NCI-H510A treated with DMSO at 0.1 percent for 48 hours (cell line): ENCODE data around the gene ANKMY1.
"Not testable (repeated sequence)": the region's sequence is repeated elsewhere in the genome, so short reads cannot be mapped to it uniquely, and the experiment has no call there.

Source experiments
- DNase-seq: peaks from one replicate; lab custom pipeline; 2025; lab: John Stamatoyannopoulos, UW

Gene ANKMY1

GRCh38 chr2:240568678-240569522 is 11.1 kb upstream of the ANKMY1 start:
- peak; percentile 49 for DNase-seq

- DNase-seq: peak; percentile 42
Observed at GRCh38 chr2:240567872-240568677, 10.3 kb upstream of the ANKMY1 start, which contains the start of gene RNPEPL1. Gene RNPEPL1, plus strand, starts transcription at chr2:240568484. Its CDS starts 103 bp downstream, at chr2:240568587.

DNA sequence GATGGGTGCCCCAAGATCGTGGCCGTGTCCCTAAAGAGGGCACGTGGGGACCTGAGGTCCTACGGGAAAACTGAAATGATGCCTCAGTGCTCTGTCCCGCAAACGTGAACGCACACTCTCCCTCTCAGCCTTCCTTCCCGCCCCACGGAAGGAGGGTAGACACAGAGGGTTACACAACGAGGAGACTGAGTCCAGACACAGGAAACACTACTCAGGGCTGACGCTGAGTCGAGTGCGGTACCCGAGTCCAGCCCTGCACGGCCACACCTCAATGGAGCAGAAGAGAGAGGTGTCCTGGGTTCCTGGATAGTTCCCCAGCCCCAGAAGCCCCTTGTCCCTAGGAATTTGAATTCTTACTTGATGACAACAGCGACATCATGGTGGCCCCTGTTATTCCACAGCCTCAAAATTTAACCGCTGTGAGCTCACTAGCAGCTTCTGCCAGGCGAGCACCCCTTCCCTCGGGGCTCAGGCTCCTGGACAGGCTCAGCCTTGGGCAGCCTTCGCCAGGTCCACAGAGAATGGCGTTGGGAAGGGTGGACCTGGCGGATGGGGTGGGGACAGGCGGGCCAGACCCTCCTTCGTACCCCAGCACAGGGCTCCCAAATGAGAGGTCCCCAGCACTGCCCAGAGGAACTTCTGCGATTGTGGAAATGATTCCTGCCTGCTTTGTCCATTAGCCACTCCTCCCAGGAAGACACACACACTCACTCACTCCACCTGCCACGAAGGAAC is 9.5 kb upstream of the ANKMY1 start:
- DNase-seq: no peak

DNA sequence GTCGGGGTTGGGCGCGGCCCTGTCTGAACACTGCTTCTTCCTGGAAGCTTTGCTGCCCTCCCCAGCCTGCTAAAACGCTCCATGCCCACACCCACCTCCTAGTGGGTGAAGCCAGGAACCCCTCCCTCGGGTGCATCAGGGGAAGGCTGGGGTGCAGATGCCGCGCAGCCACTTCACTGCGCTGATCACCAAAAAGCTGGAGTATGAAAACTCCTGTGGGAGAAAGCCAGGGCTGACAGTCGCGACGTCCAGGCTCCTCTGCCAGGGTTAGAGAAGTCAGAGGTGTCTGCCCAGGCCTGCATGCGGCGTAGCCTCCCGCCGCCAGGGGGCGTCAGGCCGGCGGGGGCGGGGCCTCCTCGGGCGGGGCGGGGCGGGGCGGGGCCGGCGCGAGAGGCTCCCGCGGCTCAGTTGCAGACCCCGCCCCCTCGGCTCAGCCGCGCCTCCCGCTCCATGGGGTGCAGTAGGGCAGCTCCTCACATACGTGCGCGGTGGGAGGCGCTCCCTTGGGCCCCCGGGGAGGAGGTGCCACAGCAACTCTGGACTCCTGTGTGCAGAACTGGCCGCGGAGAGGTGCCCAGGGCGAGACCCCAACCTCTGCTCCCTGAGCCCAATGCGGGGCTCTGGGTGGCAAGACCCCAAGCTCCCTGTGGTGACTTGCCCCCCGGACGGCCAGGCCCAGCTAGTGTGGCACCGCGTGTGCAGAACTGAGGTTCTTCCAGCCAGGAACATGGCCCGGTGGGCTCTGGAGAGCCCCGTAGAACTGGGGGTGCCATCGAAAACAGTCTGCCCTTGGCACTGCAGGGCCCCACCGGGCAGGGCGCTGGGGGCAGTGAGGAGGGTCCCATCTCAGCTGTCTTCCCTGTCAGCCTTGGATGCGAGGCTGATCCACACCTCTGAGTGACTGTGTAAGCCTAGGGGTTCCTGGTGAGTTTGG is 8.7 kb upstream of the ANKMY1 start:
- peak; percentile 83 for DNase-seq

GRCh38 chr2:240565333-240566202 is 7.8 kb upstream of the ANKMY1 start:
- no peak for DNase-seq

DNA sequence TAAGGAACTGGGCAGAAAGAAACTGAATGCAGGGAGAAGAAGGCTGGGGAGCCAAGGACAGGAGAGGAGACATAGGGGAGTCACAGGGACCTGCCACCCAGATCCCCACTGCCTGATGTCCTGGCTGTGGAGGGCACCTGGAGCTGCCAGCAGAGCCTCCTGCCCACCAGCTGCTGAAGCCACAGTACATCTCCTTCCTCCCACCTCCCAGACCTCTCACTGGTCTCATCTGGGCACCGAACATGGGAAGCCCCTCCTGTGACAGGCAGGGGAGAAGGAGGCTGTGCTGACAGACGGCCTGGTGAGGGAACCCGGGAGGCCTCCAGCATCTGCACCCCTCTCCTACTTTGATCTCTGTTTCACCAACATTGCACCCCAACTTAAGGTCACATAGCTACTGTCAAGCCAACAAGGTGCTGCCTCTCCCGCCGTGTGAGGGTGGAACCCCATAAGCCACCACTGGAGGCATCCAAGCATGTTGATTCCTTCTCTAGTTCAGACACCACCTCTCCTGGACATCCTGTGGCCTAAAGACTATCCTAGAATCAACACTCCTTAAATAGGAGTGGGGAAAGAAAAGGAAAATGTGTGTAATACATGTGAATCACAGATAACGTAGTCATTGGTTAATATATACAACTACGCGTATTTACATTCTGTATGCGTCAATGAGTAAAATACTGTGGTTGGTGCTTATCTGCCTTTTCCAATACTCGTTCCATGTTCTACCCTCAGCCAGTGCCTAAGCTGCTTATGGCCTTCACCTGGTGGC is 7.0 kb upstream of the ANKMY1 start:
- no peak for DNase-seq

GRCh38 chr2:240563951-240564560 is 6.3 kb upstream of the ANKMY1 start:
- DNase-seq: no peak

DNA sequence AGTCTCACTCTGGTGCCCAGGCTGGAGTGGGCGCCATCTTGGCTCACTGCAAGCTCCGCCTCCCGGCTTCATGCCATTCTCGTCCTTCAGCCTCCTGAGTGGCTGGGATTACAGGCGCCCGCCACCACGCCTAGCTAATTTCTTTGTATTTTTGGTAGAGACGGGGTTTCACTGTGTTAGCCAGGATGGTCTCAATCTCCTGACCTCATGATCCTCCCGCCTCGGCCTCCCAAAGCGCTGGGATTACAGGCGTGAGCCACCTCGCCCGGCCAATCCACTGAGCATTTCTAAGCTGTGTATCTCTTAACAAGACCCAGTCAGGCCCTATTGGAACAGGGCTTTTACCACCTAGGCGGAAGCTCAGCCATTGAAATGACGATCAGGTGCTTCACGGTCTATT is 5.4 kb upstream of the ANKMY1 start:
- not testable (repeated sequence) for DNase-seq

DNA sequence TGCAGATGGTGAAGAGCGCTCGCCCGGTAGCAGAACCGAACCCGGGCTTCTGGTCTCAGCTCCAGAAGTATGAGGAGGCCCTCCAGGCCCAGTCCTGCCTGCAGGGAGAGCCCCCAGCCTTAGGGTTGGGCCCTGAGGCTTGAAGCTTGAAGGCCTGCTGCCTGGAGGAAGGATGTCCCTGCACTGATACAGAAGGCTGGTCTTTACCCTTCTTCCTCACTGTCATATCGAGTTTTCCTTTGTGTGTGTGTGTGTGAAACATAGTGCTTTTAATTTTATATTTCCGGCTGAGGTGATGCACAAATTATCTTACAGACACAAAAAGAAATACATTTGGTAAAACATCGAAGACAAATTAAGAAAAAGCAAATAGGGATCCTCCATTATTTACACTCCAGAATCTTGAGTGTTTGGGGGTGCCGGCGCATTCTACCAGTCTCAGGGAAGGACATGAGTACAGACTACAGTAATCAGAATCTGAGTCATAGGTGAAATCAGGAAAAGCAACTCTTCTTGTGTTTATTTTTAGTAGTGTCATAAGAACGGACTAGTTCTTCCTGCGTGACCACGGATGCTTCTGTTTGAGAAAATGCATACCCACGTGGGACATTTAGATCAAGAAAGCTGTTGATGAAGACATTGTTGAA is 3.7 kb upstream of the ANKMY1 start:
- no peak for DNase-seq

GRCh38 chr2:240560480-240561324 is 2.9 kb upstream of the ANKMY1 start:
- DNase-seq: peak; percentile 95

DNA sequence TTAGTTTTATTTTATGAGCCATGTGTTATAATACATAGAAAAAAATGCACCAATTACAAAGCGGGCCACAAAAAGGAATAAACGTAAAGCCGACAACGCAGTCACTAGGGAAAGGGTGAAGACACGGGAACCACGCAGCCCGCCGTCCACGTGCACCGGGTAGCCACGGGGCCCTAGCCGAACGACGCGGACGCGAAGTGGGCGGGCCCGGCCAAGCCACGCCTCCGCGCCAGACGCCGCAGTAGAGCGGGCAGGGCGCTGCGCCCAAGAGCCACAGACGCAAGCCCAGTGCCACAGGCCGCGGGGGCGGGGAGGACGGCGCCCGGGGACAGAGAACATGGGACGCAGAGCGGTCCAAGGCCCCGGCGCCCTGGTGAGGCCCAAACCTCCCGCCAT is 2.3 kb upstream of the ANKMY1 start, which contains the start of gene DUSP28:
Gene DUSP28, plus strand, starts transcription at position 274 of the 396 bp plus-strand sequence. CDS start 328 bp downstream, outside the sequence.
- DNase-seq: peak; percentile 78

DNA sequence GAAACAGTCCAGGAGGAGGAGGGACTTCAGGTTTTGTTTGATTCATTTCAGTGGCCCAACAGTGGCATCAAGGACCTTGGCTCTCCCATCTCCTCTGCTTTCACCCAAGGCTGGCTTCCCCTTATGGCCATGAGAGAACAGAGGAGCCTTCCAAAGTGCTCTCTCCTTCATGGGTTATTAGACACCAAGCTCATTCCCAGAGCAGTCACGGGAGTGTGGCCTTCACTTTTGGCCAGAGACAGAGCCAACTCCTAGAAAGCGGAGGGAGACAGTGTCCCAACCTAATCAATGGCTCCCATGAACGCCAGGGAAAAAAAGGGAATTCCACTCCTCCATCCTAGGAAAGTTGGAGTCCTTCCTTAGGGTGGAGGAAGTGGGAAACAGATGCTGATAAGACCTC is 1.5 kb upstream of the ANKMY1 start:
- DNase-seq: no peak

- DNase-seq: no peak
Observed at GRCh38 chr2:240558236-240558761, 511 bp upstream of the ANKMY1 start.

- no peak for DNase-seq
Observed at GRCh38 chr2:240557101-240557751, 562 bp downstream of the ANKMY1 start.

GRCh38 chr2:240556553-240557100 is 1.2 kb downstream of the ANKMY1 start:
- DNase-seq: no peak

GRCh38 chr2:240555541-240556250 is 2.1 kb downstream of the ANKMY1 start:
- DNase-seq: no peak
